GM12865 (cell line): ENCODE data around the gene RNF20.

Experiments used
- DNase-seq: peaks from one replicate; pipeline ENCODE4 v3.0.0; 2010; ENCODE audit warnings: low read depth
- H3K4me3 ChIP-seq: 2 replicates; pipeline ENCODE4 v1.5.1; 2011; ENCODE audit warnings: mild to moderate bottlenecking, low read depth, low read length, control low read depth
- TF ChIP-seq, protein P1 (sequence below): IDR thresholded peaks from 2 replicates; pipeline ENCODE4 v1.5.1; 2011; ENCODE audit warnings: low read length, control low read depth, low read depth, inconsistent platforms; ENCODE audit not compliant: insufficient read depth; ENCODE audit errors: missing control alignments

The RNF20 gene

DNA sequence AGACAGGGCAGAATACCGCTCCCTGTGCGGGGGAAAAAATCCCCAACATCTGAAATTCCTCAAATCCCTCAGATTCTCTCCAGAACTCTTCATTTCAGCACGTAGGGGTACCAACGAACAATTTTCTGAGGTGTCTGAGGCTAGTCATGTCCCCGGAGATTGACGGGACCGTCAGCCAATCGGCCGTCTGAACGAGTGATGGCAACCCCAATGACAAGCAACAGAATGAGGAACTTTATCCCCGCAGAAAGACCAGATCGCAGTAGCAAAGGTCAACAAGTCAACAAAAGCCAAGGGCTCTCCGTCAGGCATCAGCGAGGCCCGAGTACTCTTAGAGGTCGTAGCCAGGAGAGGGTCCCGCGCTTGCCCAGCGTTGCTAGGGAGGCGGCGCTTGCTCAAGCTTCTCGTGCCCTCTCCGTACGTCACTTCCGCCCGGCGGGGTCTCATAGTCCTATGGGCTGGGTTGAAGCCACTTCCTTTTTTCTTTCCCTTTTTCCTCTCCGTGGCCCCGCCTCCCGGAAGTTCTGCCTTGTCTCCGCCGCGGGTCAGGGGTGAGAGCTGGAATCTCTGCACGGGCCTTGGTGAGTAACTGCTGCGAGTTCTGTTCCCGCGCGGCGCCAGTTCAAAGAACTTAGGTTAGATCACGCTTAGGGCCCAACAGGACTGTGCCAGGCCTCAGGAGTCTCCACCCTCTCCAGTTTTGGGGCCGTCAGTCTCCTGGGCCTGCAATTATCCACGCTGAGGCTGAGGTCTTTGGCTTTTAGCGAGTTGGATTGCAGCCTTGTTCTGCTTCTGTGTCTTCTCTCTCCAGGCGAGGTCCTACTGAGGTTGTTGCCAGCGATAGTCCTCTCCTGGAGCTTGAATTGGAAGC, at the start of gene RNF20:
Gene RNF20 (plus strand): TSS at position 520 of the 871 bp plus-strand sequence. CDS start 1,571 bp downstream, outside the sequence.
- peak within 1 kb of the TSS; percentile 69 for H3K4me3 ChIP-seq
- DNase-seq, result peak; percentile 98
- TF ChIP-seq, protein P1, sequence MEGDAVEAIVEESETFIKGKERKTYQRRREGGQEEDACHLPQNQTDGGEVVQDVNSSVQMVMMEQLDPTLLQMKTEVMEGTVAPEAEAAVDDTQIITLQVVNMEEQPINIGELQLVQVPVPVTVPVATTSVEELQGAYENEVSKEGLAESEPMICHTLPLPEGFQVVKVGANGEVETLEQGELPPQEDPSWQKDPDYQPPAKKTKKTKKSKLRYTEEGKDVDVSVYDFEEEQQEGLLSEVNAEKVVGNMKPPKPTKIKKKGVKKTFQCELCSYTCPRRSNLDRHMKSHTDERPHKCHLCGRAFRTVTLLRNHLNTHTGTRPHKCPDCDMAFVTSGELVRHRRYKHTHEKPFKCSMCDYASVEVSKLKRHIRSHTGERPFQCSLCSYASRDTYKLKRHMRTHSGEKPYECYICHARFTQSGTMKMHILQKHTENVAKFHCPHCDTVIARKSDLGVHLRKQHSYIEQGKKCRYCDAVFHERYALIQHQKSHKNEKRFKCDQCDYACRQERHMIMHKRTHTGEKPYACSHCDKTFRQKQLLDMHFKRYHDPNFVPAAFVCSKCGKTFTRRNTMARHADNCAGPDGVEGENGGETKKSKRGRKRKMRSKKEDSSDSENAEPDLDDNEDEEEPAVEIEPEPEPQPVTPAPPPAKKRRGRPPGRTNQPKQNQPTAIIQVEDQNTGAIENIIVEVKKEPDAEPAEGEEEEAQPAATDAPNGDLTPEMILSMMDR, result no peak

GRCh38 chr9:101484046-101484445, 49.6 kb upstream of the RNF20 start:
- H3K4me3 ChIP-seq, result no peak overlapping the region
- TF ChIP-seq, protein P1, result no peak
- DNase-seq, result no peak

GRCh38 chr9:101485924-101486692, 47.5 kb upstream of the RNF20 start:
- TF ChIP-seq, protein P1, result no peak
- H3K4me3 ChIP-seq, result no peak overlapping the region
- DNase-seq, result no peak

DNA sequence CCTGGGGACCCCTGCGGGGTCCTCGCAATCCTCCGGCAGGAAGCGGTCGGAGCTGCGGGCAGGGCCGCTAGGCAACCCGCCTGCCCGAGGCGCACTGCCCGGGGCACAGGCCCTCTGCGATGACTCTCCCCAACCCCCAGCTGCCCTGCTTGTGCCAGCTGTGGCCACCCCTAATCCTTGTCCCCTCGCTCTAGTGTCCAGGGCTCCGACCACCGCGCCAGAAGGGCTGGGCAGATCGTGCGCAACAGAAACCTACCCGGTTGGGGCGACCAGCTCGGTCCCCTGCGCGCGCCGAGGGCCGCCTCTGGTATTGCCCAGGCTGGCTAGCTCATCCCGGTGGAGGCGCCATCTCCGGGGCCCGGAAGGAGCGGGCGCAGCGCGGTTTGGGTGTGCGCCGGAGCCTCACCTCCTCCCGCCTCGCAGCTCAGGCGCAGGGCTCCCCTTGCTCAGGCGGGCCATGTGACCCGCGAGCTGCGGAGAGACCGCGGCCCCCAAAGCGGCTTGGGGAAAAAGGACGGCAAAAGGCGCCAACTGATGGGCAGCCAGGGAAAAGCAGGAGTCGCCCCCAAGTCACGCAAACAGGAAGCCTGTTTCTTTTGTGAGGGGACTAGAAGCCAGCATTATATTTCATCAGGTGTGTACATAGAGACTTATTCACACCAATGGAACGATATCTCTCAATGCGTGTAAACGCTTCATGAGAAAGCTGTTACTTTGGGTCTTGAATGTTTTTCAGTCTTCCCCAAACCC, 46.8 kb upstream of the RNF20 start:
- no peak for DNase-seq
- H3K4me3 ChIP-seq, result no peak overlapping the region
- TF ChIP-seq, protein P1, result no peak

GRCh38 chr9:101487443-101487840, 46.2 kb upstream of the RNF20 start:
- TF ChIP-seq, protein P1, result no peak
- H3K4me3 ChIP-seq, result no peak overlapping the region
- no peak for DNase-seq

- H3K4me3 ChIP-seq, result no peak overlapping the region
Measured at GRCh38 chr9:101495810-101496209, 37.8 kb upstream of the RNF20 start.

More at GRCh38 chr9:101495810-101496209, 37.8 kb upstream of the RNF20 start:
- TF ChIP-seq, protein P1, result no peak
- DNase-seq, result no peak
